ENCODE results near the gene CELF1. TPM values are rescaled to one million over a fixed set of nuclear protein-coding genes. Genes with fewer than 3 reads are reported as not detected.

The CELF1 gene
- polyA plus RNA-seq, 1 donor: 68.6 TPM

GRCh38 chr11:47448566-47449427, 104.1 kb downstream of the CELF1 start, which contains the start of gene RAPSN:
RAPSN (minus strand) TSS chr11:47449136; CDS start chr11:47448964, 172 bp downstream.
- no peak for DNase-seq (ENCODE audit: low read depth)

- no peak for DNase-seq (ENCODE audit: low read depth)
These were observed 105.0 kb downstream of the CELF1 start for GRCh38 chr11:47447906-47448305.

GRCh38 chr11:47446833-47447232, 106.1 kb downstream of the CELF1 start:
- DNase-seq (ENCODE audit: low read depth): no peak

- DNase-seq (ENCODE audit: low read depth): no peak
These were observed 107.1 kb downstream of the CELF1 start for GRCh38 chr11:47445840-47446239.

GRCh38 chr11:47443817-47444216, 109.1 kb downstream of the CELF1 start:
- DNase-seq (ENCODE audit: low read depth): no peak

GRCh38 chr11:47443028-47443700, 109.8 kb downstream of the CELF1 start:
- DNase-seq (ENCODE audit: low read depth): no peak

- no peak for DNase-seq (ENCODE audit: low read depth)
These were observed 110.4 kb downstream of the CELF1 start for GRCh38 chr11:47442514-47442913.

GRCh38 chr11:47441421-47441820, 111.5 kb downstream of the CELF1 start:
- no peak for DNase-seq (ENCODE audit: low read depth)

- no peak for DNase-seq (ENCODE audit: low read depth)
These were observed 112.9 kb downstream of the CELF1 start for GRCh38 chr11:47440054-47440476.

GRCh38 chr11:47438721-47439120, 114.2 kb downstream of the CELF1 start:
- no peak for DNase-seq (ENCODE audit: low read depth)

GRCh38 chr11:47437746-47438418, 115.0 kb downstream of the CELF1 start:
- no peak for DNase-seq (ENCODE audit: low read depth)

GRCh38 chr11:47437218-47437745, 115.7 kb downstream of the CELF1 start:
- DNase-seq (ENCODE audit: low read depth): no peak

- no peak for DNase-seq (ENCODE audit: low read depth)
These were observed 116.2 kb downstream of the CELF1 start for GRCh38 chr11:47436726-47437125.

- DNase-seq (ENCODE audit: low read depth): no peak
These were observed 117.2 kb downstream of the CELF1 start for GRCh38 chr11:47435687-47436086.

GRCh38 chr11:47434011-47434786, 118.7 kb downstream of the CELF1 start:
- no peak for DNase-seq (ENCODE audit: low read depth)

GRCh38 chr11:47433157-47433556, 119.8 kb downstream of the CELF1 start:
- DNase-seq (ENCODE audit: low read depth): no peak

GRCh38 chr11:47431356-47432083, 121.4 kb downstream of the CELF1 start:
- DNase-seq (ENCODE audit: low read depth): no peak

GRCh38 chr11:47430524-47430923, 122.4 kb downstream of the CELF1 start:
- no peak for DNase-seq (ENCODE audit: low read depth)

- peak; percentile 82 for DNase-seq (ENCODE audit: low read depth)
These were observed 126.6 kb downstream of the CELF1 start, which contains the start of gene PSMC3 for GRCh38 chr11:47426062-47426956. PSMC3 (minus strand) TSS chr11:47426439; CDS start chr11:47426279, 160 bp downstream.

Measured in forelimb muscle (tissue), 1 donor.